Measurements from ENCODE around the gene ZBP1. TPM values are rescaled to one million over a fixed set of nuclear protein-coding genes. Genes with fewer than 3 reads are reported as not detected.

ZBP1 gene
- total RNA-seq, 1 donor from 2014 or later = not detected

- Histone ChIP-seq H3K9me3 (replicated peaks) (no peaks in the 10 kb centered on the region), H3K4me3 (no peak overlapping the region), H3K36me3 (no peaks in the 10 kb centered on the region), H3K27me3 (ENCODE audit: low read depth) (peaks cover 96% of the 10 kb centered on the region), H3K27ac (replicated peaks) (no peak overlapping the region), H3K4me1 (no peaks in the 10 kb centered on the region)
- TF ChIP-seq, protein P1, sequence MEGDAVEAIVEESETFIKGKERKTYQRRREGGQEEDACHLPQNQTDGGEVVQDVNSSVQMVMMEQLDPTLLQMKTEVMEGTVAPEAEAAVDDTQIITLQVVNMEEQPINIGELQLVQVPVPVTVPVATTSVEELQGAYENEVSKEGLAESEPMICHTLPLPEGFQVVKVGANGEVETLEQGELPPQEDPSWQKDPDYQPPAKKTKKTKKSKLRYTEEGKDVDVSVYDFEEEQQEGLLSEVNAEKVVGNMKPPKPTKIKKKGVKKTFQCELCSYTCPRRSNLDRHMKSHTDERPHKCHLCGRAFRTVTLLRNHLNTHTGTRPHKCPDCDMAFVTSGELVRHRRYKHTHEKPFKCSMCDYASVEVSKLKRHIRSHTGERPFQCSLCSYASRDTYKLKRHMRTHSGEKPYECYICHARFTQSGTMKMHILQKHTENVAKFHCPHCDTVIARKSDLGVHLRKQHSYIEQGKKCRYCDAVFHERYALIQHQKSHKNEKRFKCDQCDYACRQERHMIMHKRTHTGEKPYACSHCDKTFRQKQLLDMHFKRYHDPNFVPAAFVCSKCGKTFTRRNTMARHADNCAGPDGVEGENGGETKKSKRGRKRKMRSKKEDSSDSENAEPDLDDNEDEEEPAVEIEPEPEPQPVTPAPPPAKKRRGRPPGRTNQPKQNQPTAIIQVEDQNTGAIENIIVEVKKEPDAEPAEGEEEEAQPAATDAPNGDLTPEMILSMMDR (IDR thresholded peaks at IDR 0.05; ENCODE audit: borderline replicate concordance) = no peak
- intact Hi-C loops (cut with micrococcal nuclease) = no loop called here
- no peak for DNase-seq
These were observed 45.3 kb downstream of the ZBP1 start for GRCh38 chr20:57574954-57575353.

- intact Hi-C loops (cut with micrococcal nuclease) = no loop called here
- Histone ChIP-seq H3K27ac (replicated peaks) (no peak overlapping the region), H3K9me3 (replicated peaks) (no peaks in the 10 kb centered on the region), H3K27me3 (ENCODE audit: low read depth) (peaks cover 96% of the 10 kb centered on the region), H3K4me3 (no peak overlapping the region), H3K4me1 (no peaks in the 10 kb centered on the region), H3K36me3 (no peaks in the 10 kb centered on the region)
- TF ChIP-seq, protein P1 (IDR thresholded peaks at IDR 0.05; ENCODE audit: borderline replicate concordance) = no peak
- no peak for DNase-seq
These were observed 46.3 kb downstream of the ZBP1 start for GRCh38 chr20:57573894-57574293.

DNA sequence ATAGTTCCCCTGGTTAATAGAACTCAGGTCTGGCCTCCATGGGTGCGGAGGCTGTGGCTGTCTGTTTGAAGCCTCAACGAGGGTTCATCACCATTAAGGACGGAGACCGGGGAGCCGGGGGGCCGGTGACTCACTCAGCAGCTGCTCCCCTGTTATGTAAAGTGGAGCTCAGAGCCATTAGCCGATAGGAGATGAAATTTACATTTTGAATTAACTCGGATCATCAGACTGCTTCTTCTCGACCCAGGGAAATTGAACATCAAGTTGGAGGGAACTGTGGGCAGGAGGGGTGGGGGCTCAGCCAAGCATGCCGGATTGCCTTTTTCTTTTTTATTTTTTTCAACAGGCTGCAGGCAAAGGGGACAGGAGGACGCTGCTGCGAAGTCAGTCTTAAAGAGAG lies 47.0 kb downstream of the ZBP1 start:
- Histone ChIP-seq H3K36me3 (no peaks in the 10 kb centered on the region), H3K9me3 (replicated peaks) (no peaks in the 10 kb centered on the region), H3K4me1 (no peaks in the 10 kb centered on the region), H3K4me3 (no peak overlapping the region), H3K27me3 (ENCODE audit: low read depth) (peaks cover 95% of the 10 kb centered on the region), H3K27ac (replicated peaks) (no peak overlapping the region)
- DNase-seq = no peak
- intact Hi-C loops (cut with micrococcal nuclease) = no loop called here
- TF ChIP-seq, protein P1 (IDR thresholded peaks at IDR 0.05; ENCODE audit: borderline replicate concordance) = no peak

GRCh38 chr20:57571782-57572416 lies 48.3 kb downstream of the ZBP1 start:
- Histone ChIP-seq H3K36me3 (no peaks in the 10 kb centered on the region), H3K4me3 (no peak overlapping the region), H3K27me3 (ENCODE audit: low read depth) (peaks cover 94% of the 10 kb centered on the region), H3K4me1 (no peaks in the 10 kb centered on the region), H3K27ac (replicated peaks) (no peak overlapping the region), H3K9me3 (replicated peaks) (no peaks in the 10 kb centered on the region)
- TF ChIP-seq, protein P1 (IDR thresholded peaks at IDR 0.05; ENCODE audit: borderline replicate concordance) = no peak
- DNase-seq = no peak
- intact Hi-C loops (cut with micrococcal nuclease) = no loop called here

DNA sequence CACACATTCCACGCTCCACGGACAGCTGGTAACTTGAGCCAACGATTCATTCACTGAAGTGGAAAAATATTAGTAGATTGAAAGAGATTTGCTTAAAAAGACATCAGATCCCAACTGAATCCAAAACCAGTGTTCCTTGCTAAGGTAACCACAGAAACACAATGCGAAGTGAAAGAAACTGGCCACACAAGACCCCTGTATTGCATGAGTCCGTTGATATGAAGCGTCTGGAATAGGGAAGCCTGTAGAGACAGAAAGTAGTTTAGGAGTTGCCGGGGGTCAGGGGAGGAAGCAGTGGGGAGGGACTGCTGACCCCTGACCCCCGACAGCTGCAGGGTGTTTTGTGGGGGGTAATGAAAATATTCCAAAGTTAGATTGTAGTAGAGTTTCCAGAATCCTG lies 49.3 kb downstream of the ZBP1 start:
- Histone ChIP-seq H3K9me3 (replicated peaks) (no peaks in the 10 kb centered on the region), H3K4me1 (no peaks in the 10 kb centered on the region), H3K27ac (replicated peaks) (no peak overlapping the region), H3K4me3 (no peak overlapping the region), H3K27me3 (ENCODE audit: low read depth) (peaks cover 92% of the 10 kb centered on the region), H3K36me3 (no peaks in the 10 kb centered on the region)
- intact Hi-C loops (cut with micrococcal nuclease) = no loop called here
- TF ChIP-seq, protein P1 (IDR thresholded peaks at IDR 0.05; ENCODE audit: borderline replicate concordance) = no peak
- DNase-seq = no peak
